ENCODE results near the gene S100P.
"Not testable (repeated sequence)": the region's sequence is repeated elsewhere in the genome, so short reads cannot be mapped to it uniquely, and the experiment has no call there.

The S100P gene

DNA sequence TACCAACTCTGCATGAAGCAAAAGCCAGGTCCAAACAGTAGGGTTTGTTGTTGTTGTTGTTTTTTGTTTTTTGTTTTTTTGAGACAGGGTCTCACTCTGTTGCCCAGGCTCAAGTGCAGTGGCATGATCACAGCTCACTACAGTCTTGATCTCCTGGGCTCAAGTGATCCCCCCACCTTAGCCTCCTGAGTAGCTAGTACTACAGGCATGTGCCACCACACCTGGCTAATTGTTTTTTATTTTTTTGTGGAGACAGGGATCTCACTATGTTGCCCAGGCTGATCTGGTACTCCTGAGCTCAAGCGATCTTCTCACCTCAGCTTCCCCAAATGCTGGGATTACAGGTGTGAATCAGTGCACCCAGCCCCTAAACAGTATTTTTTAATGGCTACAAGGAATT, 6.2 kb downstream of the S100P start:
- DNase-seq = no peak

DNA sequence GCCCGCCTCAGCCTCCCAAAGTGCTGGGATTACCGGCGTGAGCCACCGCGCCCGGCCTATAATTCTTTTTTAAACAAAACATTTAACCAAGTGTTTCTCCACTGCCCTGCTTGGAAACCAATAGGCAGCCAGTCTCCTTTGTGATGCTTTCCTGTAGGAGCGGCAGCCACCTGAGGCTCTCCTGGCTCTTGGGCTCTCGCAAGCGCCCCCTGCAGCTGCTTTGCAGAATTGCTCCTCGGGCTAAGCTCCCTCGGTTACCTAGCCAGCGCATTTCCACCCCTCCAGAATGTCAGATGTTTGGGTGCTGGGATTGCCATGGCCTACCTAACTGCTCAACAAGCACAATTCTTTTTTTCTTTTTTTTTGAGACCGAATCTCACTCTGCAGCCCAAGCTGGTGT, 7.7 kb downstream of the S100P start:
- no peak for DNase-seq

DNA sequence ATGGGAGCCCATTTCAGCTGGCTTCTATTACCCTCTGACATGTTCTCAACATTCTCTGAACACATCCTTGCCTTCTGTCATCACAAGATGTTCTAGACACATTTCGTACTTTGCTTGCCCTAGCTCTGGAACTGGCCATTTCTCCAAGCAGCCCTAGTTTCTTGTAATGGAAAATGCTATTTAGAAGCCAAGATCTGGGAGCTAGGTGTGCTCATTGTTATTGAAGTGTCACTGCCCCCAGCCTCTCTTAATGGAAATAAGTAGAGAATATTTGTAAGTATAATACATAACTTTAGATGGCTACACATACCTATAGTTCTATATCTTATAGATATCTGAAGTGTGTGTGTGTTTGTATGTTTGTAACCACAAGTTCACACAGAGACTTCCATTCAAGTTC, 9.1 kb downstream of the S100P start:
- no peak for DNase-seq

DNA sequence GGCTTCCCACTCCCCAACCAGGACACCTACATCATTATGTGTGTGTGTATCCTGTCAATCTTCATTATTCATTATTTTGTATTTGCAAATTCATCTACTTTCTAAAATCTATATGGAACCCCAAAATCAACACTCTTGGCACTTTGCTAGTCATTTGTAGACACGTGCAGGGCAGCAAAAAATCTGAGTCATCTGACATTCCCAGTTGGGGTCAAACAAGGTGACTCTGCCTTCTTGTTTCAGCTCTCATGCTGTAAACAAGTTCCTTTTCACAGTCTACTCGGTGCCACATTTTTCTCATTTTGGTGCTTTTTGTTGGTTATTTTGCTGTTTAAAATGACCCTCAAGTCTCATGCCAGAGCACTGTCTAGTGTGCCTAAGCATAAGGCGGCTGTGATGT, 10.1 kb downstream of the S100P start:
- no peak for DNase-seq

DNA sequence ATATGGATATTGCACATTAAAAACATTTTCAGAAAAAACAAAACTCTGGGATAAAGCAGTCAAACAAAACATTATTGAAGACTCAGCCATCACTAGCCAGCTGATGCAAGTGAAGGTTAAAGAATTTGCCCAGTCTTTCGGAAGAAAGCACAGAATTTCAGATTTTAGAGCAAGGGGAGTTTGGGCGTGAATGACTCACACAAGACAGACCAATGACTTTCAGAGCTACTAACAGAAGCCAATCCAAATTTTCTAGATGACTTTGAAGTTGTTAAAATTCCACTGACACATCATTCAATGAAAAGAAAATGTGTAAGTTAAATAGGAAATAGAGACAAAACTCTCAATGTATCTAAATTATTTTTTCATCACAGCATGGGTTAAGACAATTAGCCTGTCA, 12.0 kb downstream of the S100P start:
- no peak for DNase-seq

DNA sequence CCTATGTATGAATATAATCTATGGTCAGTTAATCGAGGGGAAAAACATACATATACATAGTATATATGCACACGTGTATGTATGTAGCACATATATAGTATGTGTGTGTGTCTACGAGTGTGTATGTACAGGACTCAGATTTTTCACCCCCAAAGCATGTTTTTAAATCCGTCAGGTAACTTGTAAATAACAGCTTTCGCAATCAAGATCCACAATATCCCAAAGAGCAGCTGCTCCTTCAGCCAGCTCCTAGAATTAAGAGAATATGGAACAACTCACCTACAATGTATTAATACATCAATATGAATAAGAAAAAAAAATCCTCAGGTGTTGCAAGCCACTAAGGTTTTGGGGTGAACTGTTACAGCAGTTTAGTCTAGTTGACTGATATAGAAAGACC, 12.5 kb downstream of the S100P start:
- DNase-seq = no peak

DNA sequence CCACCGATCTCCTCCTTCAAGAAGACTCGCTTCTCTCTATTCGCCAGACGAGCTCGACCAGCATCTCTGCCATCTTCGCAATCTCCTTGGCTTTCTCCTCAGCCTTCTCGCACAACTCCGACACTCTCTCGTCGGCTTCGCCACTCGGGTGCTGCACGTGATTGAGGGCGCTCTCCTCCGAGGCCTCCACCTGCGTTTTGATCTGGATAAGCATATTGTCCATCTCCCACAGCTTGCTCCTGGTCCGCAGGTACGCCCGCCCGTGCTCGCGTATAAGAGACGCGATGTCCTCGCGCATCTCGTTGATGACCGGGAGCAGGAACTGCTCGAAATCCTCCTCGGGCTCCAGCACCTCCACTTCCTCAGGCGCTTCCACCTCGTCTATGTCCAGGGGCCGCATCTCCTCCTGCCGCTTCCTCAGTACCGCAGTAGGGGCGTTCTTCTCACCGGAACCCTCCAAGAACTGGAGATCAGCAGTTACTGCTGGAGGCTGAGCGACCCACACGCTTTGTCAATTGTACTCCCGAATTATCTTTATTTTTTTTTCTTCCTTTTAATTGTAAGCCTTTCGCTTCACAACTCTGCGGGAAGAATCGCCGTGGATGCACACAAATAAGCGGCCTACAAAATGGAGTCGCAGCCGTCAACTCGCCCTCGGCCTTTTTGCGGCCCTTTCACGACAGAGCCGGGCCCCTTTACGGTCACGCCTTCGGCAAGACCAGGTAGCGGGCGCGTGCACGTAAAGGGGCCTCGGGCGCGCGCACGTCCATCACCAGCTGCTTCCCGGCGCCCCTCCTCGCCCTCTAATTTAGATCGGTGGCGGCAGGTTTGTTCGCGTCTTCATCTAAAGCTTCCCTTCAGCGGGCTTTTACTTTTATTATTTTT, 15.8 kb downstream of the S100P start, which contains the start of gene MRFAP1L1:
MRFAP1L1 (minus strand) TSS at position 636 of the 885 bp plus-strand sequence; CDS start at position 400, 236 bp downstream.
- peak; percentile 94 to 96 for DNase-seq

DNA sequence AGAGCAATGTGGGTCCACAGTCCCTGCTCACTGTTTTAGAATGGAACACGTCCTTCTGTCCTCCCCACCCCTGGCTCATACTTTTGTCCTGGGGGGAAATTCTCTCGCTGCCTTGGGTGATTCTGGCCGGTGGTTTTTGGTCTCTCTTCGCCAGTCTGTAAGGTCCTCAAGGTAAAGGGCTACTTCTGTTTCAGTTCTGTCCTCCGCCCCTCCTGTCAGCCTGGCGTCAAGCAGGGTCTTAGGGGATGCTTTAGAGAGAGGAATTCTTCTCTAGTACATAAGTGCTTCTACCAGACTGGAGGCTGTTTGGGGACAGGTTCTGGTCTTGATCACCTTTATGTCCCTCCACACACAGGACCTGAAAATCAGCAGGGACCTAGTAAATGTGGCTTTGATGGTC, 16.6 kb downstream of the S100P start:
- DNase-seq = no peak

DNA sequence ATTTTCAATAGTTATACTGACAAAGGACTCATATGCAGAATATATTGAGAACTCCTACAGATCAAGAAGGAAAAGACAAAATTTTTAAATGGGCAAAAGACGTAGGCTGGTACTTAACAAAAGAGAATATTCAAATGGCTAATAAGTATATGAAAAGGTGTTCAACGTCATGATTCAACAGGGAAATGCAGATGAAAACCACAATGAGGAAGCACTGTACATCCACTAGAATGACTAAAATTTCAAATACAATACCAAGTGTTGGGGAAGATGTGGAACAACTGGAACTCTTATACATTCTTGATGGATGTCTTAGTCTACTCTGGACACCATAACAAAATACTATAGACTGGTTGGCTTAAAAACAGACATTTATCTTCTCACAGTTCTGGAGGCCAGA, 17.3 kb downstream of the S100P start:
- DNase-seq = no peak

DNA sequence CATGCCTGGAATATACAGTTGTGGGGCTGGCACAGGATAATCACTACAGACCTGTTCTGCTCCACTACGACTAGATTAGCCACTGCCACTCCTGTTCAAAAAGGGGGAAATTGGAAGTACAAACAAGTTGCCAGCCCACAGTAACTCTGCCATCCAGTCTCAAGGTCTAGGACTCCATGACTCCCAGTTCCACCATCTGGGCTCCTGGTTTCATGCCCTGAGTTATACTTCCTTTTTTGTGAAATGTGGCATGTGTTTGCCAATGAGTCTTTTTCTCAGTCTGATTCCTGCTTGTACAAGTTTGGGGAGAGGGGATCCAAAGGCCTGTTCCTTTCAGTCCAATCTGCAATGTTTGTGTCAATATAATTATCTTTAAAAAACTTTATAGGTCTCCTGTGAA, 21.3 kb downstream of the S100P start:
- DNase-seq = no peak

DNA sequence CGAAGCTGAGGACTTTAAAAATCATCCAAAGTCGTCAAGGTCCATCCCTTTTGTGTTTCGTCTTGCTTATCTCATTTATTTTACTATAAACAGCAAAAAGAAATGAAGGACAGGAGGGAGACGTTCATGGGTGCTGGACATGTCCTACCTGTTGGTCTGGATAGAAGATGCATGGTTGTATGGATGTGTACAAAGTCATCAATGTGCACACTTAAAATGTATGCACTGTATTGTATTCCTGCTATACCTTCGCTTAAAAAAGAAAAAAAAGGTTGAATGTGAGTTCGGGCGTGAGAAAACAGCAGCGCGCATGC, 22.0 kb downstream of the S100P start:
- DNase-seq = no peak

DNA sequence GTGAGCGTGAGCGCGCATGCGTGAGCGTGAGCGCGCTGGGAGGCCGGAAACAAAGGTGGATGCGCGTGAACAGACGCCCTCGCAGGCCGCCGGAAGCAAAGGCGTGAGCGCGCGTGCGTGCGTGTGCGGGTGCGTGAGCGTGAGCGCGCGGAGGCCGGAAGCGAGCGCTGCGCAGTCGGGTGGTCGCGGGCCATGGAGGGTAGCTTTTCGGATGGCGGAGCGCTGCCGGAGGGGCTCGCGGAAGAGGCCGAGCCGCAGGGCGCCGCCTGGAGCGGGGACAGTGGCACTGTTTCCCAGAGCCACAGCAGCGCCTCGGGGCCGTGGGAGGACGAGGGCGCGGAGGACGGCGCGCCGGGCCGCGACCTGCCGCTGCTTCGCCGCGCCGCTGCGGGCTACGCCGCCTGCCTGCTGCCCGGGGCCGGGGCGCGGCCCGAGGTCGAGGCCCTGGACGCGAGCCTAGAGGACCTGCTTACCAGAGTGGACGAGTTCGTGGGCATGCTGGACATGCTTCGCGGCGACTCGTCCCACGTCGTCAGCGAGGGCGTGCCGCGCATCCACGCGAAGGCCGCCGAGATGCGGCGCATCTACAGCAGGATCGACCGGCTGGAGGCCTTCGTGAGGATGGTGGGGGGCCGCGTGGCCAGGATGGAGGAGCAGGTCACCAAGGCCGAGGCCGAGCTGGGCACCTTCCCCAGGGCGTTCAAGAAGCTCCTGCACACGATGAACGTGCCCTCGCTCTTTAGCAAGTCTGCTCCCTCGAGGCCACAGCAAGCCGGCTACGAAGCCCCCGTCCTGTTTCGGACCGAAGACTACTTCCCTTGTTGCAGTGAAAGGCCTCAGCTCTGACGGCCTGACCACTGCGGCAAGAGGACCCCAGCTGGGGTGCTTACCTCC, 22.6 kb downstream of the S100P start, which contains the start of gene BLOC1S4:
BLOC1S4 (plus strand) TSS at position 157 of the 894 bp plus-strand sequence; CDS start at position 193, 36 bp downstream.
- peak; percentile 78 to 81 for DNase-seq

DNA sequence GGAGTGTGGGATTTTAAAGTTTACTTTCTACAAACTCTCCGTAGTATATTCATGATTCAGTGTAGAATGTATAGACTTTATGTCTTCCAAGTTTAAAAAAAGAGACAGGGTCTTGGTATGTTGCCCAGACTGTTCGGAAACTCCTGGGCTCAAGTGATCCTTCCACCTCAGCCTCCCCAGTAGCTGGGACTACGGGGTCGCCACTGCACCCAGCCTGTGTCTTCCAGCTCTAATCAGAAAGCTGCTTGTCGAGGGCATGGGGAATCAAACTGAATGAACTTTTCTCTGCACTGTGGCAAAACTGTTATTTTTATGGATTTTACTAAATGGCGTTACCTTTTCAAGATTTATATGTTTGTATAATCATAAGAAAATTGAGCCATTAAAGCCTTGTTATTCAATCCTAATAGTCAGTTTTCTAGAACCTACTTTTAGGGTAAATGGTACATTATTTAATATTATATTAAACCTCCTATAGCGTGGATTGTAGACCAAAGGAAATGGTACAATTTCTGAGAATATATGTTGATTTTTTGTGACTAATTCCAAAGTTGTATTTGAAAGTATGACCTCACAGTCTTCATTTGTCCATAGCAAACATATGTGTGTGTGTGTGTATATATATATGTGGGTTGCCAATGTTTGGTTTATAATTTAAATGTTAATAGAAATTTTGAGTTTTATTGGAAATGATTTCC, 23.4 kb downstream of the S100P start:
- DNase-seq = no peak

DNA sequence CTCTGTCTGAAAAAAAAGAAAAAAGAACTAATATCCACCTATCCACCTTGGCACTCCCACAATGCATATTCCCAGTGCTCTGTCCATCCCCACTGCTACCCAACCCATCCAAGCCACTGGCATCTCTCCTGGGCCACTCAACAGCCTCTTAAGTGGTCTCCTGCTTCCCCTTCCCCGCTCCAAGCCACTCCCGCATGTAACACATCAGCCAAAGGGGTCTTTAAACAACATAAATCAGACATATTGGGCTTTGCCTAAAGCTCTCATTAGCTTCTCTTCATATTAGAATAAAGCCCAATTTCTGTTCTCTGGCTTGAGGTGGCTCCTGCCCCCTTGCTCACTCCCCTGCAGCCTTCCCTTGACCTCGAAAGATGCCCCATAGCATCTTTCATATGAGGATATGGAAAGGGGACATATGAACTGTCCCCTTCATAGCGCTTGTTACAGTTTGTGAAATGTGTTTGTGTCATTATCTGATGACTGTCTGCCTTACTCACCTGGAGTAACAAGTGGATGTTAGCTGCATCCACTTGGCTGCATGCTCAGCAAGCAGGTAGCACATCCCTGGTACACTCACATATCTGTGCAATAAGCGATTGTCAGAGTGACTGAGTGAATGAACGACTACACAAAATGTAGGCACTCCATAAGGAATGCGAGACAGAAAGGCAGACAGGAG, 25.4 kb downstream of the S100P start:
- DNase-seq = no peak

DNA sequence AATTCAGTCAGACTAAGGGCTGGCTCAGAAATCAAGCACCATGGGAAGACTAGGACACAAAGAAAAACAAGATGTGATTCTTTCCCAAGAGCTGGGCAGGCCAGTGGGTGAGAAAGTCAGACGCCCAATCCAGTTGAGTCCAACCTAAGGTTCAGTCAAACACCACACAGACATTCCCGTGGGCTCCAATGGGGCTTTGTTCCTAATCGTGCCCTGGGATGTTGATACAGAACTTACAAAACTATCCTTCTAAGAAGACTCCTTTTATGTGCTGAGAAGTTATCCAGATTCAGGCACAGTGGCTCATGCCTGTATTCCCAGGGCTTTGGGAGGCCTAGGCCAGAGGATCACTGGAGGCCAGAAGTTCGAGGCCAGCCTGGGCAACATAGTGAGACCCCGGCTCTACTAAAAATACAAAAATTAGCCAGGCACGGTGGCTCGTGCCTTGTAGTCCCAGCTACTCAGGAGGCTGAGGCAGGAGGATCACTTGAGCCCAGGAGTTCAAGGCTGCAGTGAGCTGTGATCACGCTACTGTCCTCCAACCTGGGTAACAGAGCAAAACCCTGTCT, 26.0 kb downstream of the S100P start:
- no peak for DNase-seq

DNA sequence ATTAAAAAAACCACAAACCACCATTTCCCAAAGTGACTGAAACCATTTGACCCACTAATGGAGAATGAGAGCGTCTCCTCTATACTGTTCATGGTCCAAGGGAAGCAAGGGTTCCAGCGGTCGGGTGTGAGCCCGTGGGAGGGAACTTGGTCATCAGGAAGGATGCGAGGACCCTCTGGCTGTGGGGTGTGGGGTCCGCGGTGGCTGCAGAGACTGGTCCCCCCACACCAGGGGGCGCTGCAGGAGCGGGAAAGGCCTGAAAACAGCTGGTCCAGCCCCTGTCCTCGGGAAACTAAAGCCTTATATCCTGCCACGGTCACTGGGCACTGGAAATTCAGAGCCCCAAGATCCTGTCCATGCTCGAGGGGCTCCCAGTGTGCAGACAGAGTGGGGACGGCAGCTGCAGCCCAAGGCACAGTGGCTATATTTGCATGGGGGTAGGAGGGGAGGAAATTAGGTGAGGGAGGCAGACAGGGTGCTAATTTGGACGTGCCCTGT, 26.6 kb downstream of the S100P start:
- peak; percentile 76 to 80 for DNase-seq

DNA sequence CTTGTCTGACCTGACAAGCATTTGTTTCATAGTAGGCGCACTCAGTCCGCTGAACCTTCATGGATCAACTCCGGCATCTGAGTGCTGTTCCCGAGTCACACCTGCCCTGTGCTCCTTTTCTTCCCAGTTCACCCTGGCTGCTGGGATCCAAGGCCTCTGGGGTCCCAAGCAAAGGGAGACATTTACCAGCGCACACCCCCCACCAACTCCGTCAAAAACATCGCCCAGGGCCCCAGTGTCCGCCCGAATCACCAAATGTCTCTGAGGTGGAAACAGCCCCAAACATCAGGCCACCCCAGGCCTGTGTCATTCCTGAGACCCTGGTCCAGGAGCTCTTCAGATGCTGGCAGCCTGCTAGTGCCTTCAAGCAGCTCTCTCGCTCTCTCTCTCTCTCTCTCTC, 27.4 kb downstream of the S100P start:
- DNase-seq = no peak

DNA sequence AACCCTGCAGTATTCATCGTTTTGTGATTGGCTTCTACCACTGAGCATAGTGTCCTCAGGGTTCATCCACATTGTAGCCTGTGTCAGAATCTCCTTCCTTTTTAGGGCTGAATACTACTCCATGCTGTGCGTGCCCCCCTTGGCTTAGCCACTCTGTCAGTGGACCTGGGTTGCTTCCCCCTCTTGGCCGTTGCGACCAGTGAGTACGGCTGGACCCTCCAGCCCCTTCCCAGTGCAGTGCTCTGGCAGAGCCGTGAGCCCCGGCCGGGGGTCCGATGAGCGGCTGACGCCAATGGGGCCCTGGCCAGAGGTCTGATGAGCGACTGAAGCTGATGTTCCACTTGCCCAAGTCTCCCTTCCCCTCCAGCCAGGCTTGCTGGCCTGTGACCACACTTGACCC, 29.2 kb downstream of the S100P start:
- DNase-seq = no peak

DNA sequence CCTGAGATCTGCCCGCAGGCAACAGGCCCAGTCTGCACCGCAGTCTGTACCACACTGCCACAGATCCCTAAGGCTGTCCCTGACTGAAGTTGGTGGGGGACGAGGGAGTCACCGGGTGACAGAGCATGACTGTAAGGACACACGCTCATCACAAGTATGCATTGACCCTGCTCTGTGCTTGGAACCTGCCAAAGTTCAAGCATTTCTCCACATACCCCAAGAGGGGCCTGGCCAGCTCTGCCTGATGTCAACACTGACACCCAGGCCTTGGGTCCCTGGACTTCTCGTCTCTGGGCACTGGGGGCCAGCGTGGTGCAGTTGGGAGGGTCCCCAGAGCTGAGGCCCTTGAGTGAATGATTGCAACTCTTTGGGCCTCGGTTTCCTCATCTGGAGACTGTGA, 30.2 kb downstream of the S100P start:
- DNase-seq = no peak

DNA sequence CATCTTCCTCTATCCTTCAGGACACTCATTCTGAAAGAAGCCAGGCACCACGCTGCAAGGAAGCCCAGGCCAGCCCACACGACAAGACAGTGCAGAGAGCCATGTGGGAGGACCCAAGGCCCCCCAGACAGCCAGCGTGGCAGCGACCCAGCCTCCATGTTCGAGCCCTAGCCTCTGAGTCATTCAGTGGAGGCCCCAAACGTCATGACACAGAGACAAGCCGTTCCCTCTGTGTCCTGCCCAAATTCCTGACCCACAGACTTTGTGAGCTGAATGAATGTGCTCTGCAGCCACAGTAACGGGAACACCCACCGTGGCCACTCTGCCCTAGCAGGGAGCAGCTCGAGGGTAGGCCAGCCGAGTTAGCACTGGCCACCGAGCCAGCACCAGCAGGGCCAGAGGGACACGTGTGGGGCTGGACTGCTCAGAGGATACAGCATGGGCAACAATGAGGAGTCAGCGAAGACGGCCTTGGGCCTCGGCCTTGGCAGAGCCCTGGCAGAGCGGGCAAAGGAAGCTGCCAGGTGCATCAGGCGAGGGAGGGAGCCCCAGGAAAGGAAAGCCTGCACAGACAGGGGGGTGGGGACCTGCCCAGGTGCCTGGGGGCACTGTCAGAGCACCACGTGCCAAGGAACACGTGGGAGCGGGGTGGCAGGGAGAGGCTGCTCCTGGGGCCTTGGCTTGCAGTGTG, 30.9 kb downstream of the S100P start:
- DNase-seq = no peak

DNA sequence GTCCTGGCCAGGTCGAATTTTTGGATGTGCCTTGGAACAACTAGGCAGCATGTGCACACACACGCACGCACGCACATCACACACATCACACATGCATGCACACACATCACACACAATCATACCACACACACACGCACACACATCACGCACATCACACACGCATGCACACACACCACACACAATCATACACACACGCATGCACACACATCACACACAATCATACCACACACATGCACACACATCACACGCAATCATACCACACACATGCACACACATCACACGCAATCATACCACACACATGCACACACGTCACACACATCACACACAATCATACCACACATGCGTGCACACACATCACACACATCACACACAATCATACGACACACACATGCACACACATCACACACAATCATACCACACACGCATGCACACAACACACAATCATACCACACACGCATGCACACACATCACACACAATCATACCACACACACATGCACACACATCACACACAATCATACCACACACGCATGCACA, 31.8 kb downstream of the S100P start:
- not testable (repeated sequence) for DNase-seq
